NOMO-1 (cell line): ENCODE results near the gene ADAMTS10.
"Not testable (repeated sequence)": the region's sequence is repeated elsewhere in the genome, so short reads cannot be mapped to it uniquely, and the experiment has no call there.

ENCODE experiments used
- DNase-seq, 2 experiments: peaks; one replicate each; lab custom pipeline; 2025; ENCODE audit not compliant: unreplicated experiment in 2 of 2; lab: John Stamatoyannopoulos, UW

The ADAMTS10 gene

GRCh38 chr19:8629184-8629583 lies 18.7 kb upstream of the ADAMTS10 start:
- no peak for DNase-seq

- DNase-seq = no peak
Observed at GRCh38 chr19:8626842-8627241, 16.3 kb upstream of the ADAMTS10 start.

GRCh38 chr19:8622886-8623285 lies 12.4 kb upstream of the ADAMTS10 start:
- not testable (repeated sequence) for DNase-seq

GRCh38 chr19:8618751-8619150 lies 8.2 kb upstream of the ADAMTS10 start:
- DNase-seq = no peak

GRCh38 chr19:8617984-8618383 lies 7.5 kb upstream of the ADAMTS10 start:
- no peak for DNase-seq

- not testable (repeated sequence) for DNase-seq
Observed at GRCh38 chr19:8617325-8617724, 6.8 kb upstream of the ADAMTS10 start.

- DNase-seq = no peak
Observed at GRCh38 chr19:8616861-8617260, 6.3 kb upstream of the ADAMTS10 start.

GRCh38 chr19:8615813-8616596 lies 5.5 kb upstream of the ADAMTS10 start:
- peak; percentile 67 to 74 for DNase-seq

- DNase-seq = no peak
Observed at GRCh38 chr19:8615024-8615423, 4.5 kb upstream of the ADAMTS10 start.

GRCh38 chr19:8614455-8614854 lies 3.9 kb upstream of the ADAMTS10 start:
- no peak for DNase-seq

GRCh38 chr19:8612807-8613171 lies 2.3 kb upstream of the ADAMTS10 start:
- DNase-seq = no peak

- DNase-seq = peak; percentile 17 to 21
Observed at GRCh38 chr19:8611877-8612806, 1.6 kb upstream of the ADAMTS10 start.

- no peak for DNase-seq
Observed at GRCh38 chr19:8611391-8611876, 919 bp upstream of the ADAMTS10 start.

- DNase-seq = no peak
Observed at GRCh38 chr19:8610936-8611300, 403 bp upstream of the ADAMTS10 start.

- peak in 1 of 2 experiments; percentile 25 for DNase-seq
Observed at GRCh38 chr19:8609279-8610040, 1.1 kb downstream of the ADAMTS10 start.

- no peak for DNase-seq
Observed at GRCh38 chr19:8608941-8609278, 1.6 kb downstream of the ADAMTS10 start.

- DNase-seq = no peak
Observed at GRCh38 chr19:8607386-8607785, 3.1 kb downstream of the ADAMTS10 start.

GRCh38 chr19:8605514-8605913 lies 5.0 kb downstream of the ADAMTS10 start:
- no peak for DNase-seq

GRCh38 chr19:8601796-8602195 lies 8.7 kb downstream of the ADAMTS10 start:
- DNase-seq = no peak

GRCh38 chr19:8600816-8601215 lies 9.7 kb downstream of the ADAMTS10 start:
- DNase-seq = no peak

- DNase-seq = no peak
Observed at GRCh38 chr19:8600064-8600463, 10.5 kb downstream of the ADAMTS10 start.
